ENCODE measurements around the gene MAP3K3. TPM values are rescaled to one million over a fixed set of nuclear protein-coding genes. Genes with fewer than 3 reads are reported as not detected.

MAP3K3 gene
- total and polyA plus RNA-seq, 9 of the 15 experiments (the other 6 are each of a cell fraction or from before 2014, with no cell fraction given), result 0.69 to 16.5 (median 12.1) TPM

DNA sequence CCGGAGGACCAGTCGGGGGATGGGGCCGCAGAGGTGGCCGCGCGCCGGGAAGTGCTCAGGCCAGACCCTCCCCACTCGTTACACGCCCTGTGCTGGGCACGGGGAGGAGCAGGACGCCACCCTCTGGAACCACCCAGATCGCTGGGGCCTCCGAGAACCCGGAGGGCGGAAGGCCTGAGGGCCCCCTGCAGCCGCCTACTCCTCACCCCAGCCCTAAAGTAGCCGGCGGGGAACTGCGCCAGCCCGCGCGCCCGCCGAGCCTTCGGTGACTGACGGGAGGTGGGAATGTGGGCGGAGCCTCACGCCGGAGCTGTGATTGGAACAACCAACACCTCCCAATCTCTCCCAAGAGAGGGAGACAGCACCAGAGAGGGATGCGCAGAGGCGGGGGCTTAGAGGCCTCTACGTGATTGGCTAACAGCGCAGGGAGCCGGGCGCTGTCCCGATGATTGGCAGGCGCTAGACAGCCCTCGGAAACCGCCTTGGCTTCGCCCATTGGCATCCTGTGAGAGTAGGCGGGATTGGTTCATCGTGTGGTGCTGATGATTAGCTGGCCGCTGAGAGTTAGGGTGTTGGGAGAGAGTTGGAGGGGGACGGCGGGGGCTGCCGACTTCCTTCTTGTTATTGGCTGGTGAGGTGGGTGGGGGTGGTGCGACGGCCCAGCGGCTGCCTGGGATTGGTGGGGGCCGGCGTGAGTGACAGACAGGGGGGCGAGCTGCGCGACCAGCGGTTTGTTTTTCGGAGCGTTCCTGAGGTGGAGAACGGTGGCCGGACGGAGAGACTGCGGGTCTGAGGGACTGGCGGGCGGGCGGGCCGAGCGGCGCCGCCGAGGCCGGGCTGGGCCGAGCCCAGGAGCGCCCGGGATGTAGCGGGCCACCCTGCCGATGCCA, at the start of gene MAP3K3 (continued):
- TF ChIP-seq, protein P1, sequence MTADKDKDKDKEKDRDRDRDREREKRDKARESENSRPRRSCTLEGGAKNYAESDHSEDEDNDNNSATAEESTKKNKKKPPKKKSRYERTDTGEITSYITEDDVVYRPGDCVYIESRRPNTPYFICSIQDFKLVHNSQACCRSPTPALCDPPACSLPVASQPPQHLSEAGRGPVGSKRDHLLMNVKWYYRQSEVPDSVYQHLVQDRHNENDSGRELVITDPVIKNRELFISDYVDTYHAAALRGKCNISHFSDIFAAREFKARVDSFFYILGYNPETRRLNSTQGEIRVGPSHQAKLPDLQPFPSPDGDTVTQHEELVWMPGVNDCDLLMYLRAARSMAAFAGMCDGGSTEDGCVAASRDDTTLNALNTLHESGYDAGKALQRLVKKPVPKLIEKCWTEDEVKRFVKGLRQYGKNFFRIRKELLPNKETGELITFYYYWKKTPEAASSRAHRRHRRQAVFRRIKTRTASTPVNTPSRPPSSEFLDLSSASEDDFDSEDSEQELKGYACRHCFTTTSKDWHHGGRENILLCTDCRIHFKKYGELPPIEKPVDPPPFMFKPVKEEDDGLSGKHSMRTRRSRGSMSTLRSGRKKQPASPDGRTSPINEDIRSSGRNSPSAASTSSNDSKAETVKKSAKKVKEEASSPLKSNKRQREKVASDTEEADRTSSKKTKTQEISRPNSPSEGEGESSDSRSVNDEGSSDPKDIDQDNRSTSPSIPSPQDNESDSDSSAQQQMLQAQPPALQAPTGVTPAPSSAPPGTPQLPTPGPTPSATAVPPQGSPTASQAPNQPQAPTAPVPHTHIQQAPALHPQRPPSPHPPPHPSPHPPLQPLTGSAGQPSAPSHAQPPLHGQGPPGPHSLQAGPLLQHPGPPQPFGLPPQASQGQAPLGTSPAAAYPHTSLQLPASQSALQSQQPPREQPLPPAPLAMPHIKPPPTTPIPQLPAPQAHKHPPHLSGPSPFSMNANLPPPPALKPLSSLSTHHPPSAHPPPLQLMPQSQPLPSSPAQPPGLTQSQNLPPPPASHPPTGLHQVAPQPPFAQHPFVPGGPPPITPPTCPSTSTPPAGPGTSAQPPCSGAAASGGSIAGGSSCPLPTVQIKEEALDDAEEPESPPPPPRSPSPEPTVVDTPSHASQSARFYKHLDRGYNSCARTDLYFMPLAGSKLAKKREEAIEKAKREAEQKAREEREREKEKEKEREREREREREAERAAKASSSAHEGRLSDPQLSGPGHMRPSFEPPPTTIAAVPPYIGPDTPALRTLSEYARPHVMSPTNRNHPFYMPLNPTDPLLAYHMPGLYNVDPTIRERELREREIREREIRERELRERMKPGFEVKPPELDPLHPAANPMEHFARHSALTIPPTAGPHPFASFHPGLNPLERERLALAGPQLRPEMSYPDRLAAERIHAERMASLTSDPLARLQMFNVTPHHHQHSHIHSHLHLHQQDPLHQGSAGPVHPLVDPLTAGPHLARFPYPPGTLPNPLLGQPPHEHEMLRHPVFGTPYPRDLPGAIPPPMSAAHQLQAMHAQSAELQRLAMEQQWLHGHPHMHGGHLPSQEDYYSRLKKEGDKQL (CRISPR knock-in tag; IDR thresholded peaks at IDR 0.05; ENCODE audit: borderline replicate concordance), result no peak
- TF ChIP-seq ZNF780A (CRISPR knock-in tag; IDR thresholded peaks at IDR 0.05), result no peak
- TF ChIP-seq TBP (optimal IDR thresholded peaks at IDR 0.05; ENCODE audit: low read depth, low read length), result peak; percentile 81
- TF ChIP-seq, protein P2, sequence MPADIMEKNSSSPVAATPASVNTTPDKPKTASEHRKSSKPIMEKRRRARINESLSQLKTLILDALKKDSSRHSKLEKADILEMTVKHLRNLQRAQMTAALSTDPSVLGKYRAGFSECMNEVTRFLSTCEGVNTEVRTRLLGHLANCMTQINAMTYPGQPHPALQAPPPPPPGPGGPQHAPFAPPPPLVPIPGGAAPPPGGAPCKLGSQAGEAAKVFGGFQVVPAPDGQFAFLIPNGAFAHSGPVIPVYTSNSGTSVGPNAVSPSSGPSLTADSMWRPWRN (IDR thresholded peaks at IDR 0.05; ENCODE audit: low read depth), result no peak
- TF ChIP-seq, protein P3, sequence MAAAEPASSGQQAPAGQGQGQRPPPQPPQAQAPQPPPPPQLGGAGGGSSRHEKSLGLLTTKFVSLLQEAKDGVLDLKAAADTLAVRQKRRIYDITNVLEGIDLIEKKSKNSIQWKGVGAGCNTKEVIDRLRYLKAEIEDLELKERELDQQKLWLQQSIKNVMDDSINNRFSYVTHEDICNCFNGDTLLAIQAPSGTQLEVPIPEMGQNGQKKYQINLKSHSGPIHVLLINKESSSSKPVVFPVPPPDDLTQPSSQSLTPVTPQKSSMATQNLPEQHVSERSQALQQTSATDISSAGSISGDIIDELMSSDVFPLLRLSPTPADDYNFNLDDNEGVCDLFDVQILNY (CRISPR knock-in tag; IDR thresholded peaks at IDR 0.05), result no peak
- TF ChIP-seq, protein P4, sequence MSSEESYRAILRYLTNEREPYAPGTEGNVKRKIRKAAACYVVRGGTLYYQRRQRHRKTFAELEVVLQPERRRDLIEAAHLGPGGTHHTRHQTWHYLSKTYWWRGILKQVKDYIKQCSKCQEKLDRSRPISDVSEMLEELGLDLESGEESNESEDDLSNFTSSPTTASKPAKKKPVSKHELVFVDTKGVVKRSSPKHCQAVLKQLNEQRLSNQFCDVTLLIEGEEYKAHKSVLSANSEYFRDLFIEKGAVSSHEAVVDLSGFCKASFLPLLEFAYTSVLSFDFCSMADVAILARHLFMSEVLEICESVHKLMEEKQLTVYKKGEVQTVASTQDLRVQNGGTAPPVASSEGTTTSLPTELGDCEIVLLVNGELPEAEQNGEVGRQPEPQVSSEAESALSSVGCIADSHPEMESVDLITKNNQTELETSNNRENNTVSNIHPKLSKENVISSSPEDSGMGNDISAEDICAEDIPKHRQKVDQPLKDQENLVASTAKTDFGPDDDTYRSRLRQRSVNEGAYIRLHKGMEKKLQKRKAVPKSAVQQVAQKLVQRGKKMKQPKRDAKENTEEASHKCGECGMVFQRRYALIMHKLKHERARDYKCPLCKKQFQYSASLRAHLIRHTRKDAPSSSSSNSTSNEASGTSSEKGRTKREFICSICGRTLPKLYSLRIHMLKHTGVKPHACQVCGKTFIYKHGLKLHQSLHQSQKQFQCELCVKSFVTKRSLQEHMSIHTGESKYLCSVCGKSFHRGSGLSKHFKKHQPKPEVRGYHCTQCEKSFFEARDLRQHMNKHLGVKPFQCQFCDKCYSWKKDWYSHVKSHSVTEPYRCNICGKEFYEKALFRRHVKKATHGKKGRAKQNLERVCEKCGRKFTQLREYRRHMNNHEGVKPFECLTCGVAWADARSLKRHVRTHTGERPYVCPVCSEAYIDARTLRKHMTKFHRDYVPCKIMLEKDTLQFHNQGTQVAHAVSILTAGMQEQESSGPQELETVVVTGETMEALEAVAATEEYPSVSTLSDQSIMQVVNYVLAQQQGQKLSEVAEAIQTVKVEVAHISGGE (CRISPR knock-in tag; IDR thresholded peaks at IDR 0.05), result no peak; a peak in 2 of 6 replicates
- TF ChIP-seq ETV6 (IDR thresholded peaks at IDR 0.05; ENCODE audit: borderline replicate concordance in 1 of 2, low read depth in 2 of 2, low read length in 1 of 2), result no peak
- TF ChIP-seq ETV6 (CRISPR knock-in tag; IDR thresholded peaks at IDR 0.05; ENCODE audit: borderline replicate concordance), result no peak
- TF ChIP-seq ZNF644 (tag; IDR thresholded peaks at IDR 0.05; ENCODE audit: low read depth), result no peak
- no peak for TF ChIP-seq HLTF (IDR thresholded peaks at IDR 0.05)
- TF ChIP-seq, protein P5, sequence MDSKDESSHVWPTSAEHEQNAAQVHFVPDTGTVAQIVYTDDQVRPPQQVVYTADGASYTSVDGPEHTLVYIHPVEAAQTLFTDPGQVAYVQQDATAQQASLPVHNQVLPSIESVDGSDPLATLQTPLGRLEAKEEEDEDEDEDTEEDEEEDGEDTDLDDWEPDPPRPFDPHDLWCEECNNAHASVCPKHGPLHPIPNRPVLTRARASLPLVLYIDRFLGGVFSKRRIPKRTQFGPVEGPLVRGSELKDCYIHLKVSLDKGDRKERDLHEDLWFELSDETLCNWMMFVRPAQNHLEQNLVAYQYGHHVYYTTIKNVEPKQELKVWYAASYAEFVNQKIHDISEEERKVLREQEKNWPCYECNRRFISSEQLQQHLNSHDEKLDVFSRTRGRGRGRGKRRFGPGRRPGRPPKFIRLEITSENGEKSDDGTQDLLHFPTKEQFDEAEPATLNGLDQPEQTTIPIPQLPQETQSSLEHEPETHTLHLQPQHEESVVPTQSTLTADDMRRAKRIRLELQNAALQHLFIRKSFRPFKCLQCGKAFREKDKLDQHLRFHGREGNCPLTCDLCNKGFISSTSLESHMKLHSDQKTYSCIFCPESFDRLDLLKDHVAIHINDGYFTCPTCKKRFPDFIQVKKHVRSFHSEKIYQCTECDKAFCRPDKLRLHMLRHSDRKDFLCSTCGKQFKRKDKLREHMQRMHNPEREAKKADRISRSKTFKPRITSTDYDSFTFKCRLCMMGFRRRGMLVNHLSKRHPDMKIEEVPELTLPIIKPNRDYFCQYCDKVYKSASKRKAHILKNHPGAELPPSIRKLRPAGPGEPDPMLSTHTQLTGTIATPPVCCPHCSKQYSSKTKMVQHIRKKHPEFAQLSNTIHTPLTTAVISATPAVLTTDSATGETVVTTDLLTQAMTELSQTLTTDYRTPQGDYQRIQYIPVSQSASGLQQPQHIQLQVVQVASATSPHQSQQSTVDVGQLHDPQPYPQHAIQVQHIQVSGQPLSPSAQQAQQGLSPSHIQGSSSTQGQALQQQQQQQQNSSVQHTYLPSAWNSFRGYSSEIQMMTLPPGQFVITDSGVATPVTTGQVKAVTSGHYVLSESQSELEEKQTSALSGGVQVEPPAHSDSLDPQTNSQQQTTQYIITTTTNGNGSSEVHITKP (IDR thresholded peaks at IDR 0.05; ENCODE audit: partially characterized antibody), result peak; percentile 62
